Adrenal gland (tissue), 5 donors: ENCODE measurements around the gene OR9Q1.

Source experiments
- CTCF ChIP-seq, 6 experiments: fragments of 450-650 bp in 4 of 6; fragments of 200-600 bp in 2 of 6; sonication (generic) in 1 of 6; IDR thresholded peaks; 1 replicate in 5 of 6; 2 replicates in 1 of 6; pipeline versions ENCODE4 v1.5.1 to v1.8.0; 2016 to 2021; ENCODE audit warnings: antibody characterized with exemption in 6 of 6, mild to moderate bottlenecking in 2 of 6, moderate library complexity in 1 of 6
- POLR2A ChIP-seq, 2 donors: fragments of 450-650 bp; IDR thresholded peaks; one replicate each; pipeline ENCODE4 v1.6.1; 2017; ENCODE audit warnings: antibody characterized with exemption in 2 of 2, mild to moderate bottlenecking in 2 of 2, moderate library complexity in 1 of 2
- donor health status: DM: no; HTN: no; CAD: no.

DNA sequence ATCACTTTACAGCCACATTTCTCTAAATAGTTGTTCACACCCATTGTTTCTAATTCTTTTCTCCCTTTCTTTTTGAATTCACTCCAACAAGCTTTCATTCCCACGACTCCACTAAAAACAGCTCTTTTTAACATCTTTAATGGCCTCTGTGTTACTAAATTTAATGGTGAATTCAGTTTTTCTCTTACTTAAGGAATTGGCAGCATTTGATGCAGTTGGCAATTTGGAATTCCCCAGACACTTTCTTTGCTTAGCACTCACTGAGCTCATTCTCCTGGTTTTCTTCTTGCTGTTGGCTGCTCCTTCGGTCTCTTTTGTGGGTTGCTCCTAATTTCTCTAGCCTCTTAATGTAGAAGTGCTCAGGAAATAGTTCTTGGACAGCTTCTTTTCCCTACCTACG lies 40.5 kb upstream of the OR9Q1 start:
- TF ChIP-seq CTCF (IDR thresholded peaks at IDR 0.05) (no peak), POLR2A (IDR thresholded peaks at IDR 0.05) (no peak)
